ENCODE results near the gene BANP.
"Not testable (repeated sequence)": the region's sequence is repeated elsewhere in the genome, so short reads cannot be mapped to it uniquely, and the experiment has no call there.

BANP gene

DNA sequence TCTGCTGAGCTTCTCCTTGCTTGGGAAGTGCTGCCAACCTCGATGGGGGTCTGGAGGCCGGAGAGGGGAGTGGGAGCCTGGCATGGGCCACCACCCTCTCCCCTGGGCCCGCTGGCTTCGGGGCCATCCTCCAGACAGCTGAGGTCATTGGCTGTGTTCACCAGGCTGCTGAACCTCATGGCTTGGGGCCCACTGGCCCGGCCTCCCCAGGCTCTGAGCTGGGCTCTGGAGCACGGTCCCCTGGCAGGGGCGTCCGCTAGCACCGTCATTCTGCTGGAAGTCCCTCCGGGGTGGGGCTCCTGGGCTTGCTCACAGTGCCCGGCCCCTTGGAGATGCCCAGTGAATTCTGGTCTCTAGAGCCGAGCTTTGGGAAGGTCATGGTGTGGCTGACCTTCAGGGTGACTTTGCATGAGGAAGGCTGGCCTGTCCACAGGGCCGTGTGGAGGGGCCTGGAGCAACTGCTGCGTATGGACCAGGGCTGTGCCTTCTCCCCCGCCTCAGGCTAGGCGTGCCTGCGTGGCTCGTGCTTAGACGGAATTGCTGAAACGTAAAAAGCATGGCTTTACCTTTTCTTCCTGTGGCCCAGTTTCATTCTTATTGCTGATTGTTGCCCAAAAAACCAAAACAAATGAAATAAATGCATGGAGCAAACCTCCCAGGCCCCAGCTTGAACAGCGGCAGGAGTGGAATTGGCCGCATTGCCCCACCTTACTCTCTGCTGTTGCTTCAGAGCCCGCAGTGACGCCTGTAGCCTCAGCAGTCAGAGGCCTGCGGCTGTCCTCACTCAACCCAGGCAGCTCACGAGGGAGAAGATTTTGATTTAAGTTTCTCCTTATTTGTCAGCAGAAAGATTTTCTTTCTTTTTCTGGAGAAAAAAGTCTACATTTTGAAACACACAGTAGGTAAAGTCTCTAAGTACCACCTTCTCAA, 70.1 kb downstream of the BANP start:
- not testable (repeated sequence) for H3K4me2 ChIP-seq (ENCODE audit: insufficient read depth, low read length, poor library complexity, severe bottlenecking); DNase-seq (ENCODE audit: low spot score); H2AK5ac ChIP-seq (ENCODE audit: low read depth, low read length); H3K4me3 ChIP-seq (ENCODE audit: low read length in 2 of 2); H3K9me3 ChIP-seq (replicated peaks in 1 of 2; ENCODE audit: control insufficient read depth in 2 of 2, insufficient read depth in 1 of 2, low read depth in 1 of 2, low read length in 2 of 2); H3K79me1 ChIP-seq (ENCODE audit: low read depth, low read length); H2BK5ac ChIP-seq (ENCODE audit: low read length); H2AFZ ChIP-seq (ENCODE audit: low read length); H3K9ac ChIP-seq (ENCODE audit: low read depth, low read length, poor library complexity); H4K8ac ChIP-seq (ENCODE audit: low read depth, low read length); H3K27me3 ChIP-seq (ENCODE audit: control insufficient read depth in 3 of 3, insufficient read depth in 3 of 3, low read depth in 1 of 3, low read length in 3 of 3); H2BK120ac ChIP-seq (ENCODE audit: low read depth, low read length); H3K14ac ChIP-seq (ENCODE audit: low read length); H2BK12ac ChIP-seq (ENCODE audit: low read length); H3K4me1 ChIP-seq (ENCODE audit: control insufficient read depth in 2 of 2, insufficient read depth in 1 of 2, low read depth in 1 of 2, low read length in 2 of 2); H4K91ac ChIP-seq (ENCODE audit: low read depth, low read length, poor library complexity); H3K23ac ChIP-seq (ENCODE audit: low read depth, low read length, poor library complexity); H3K18ac ChIP-seq (ENCODE audit: low read length); H3K27ac ChIP-seq (replicated peaks; ENCODE audit: low read length); H3K4ac ChIP-seq (ENCODE audit: low read length); H2BK15ac ChIP-seq (ENCODE audit: low read length)
- no CpG with 5 or more reads among the region's 26 CpGs for WGBS, 2 donors (ENCODE audit: extremely low coverage in 2 of 2, insufficient read length in 2 of 2, insufficient replicate concordance in 1 of 2)
- peaks cover 1 to 18% of the 10 kb centered on the region in 2 donors for H3K36me3 ChIP-seq (replicated peaks in 1 of 2; ENCODE audit: control insufficient read depth in 2 of 2, insufficient read depth in 2 of 2, low read length in 2 of 2)

GRCh38 chr16:88022076-88023042, 71.1 kb downstream of the BANP start:
- Histone ChIP-seq H3K4me3 (ENCODE audit: low read length in 2 of 2) (no peak overlapping the region), H3K4ac (ENCODE audit: low read length) (no peak overlapping the region), H3K27ac (replicated peaks; ENCODE audit: low read length) (no peak overlapping the region), H3K9ac (ENCODE audit: low read depth, low read length, poor library complexity) (no peak overlapping the region), H2AK5ac (ENCODE audit: low read depth, low read length) (no peak overlapping the region), H3K79me1 (ENCODE audit: low read depth, low read length) (peaks cover 8% of the 10 kb centered on the region), H4K91ac (ENCODE audit: low read depth, low read length, poor library complexity) (no peak overlapping the region), H3K14ac (ENCODE audit: low read length) (no peak overlapping the region), H2BK12ac (ENCODE audit: low read length) (no peak overlapping the region), H2BK120ac (ENCODE audit: low read depth, low read length) (no peak overlapping the region), H3K4me1 (ENCODE audit: control insufficient read depth in 2 of 2, insufficient read depth in 1 of 2, low read depth in 1 of 2, low read length in 2 of 2) (peaks cover 2 to 3% of the 10 kb centered on the region in 2 donors), H3K27me3 (ENCODE audit: control insufficient read depth in 3 of 3, insufficient read depth in 3 of 3, low read depth in 1 of 3, low read length in 3 of 3) (no peaks in the 10 kb centered on the region), H3K4me2 (ENCODE audit: insufficient read depth, low read length, poor library complexity, severe bottlenecking) (no peak overlapping the region), H2AFZ (ENCODE audit: low read length) (no peak overlapping the region), H3K9me3 (replicated peaks in 1 of 2; ENCODE audit: control insufficient read depth in 2 of 2, insufficient read depth in 1 of 2, low read depth in 1 of 2, low read length in 2 of 2) (no peaks in the 10 kb centered on the region), H3K36me3 (replicated peaks in 1 of 2; ENCODE audit: control insufficient read depth in 2 of 2, insufficient read depth in 2 of 2, low read length in 2 of 2) (peaks cover 2 to 18% of the 10 kb centered on the region in 2 donors), H2BK15ac (ENCODE audit: low read length) (no peak overlapping the region), H3K18ac (ENCODE audit: low read length) (no peak overlapping the region), H4K8ac (ENCODE audit: low read depth, low read length) (no peak overlapping the region), H3K23ac (ENCODE audit: low read depth, low read length, poor library complexity) (no peak overlapping the region), H2BK5ac (ENCODE audit: low read length) (no peak overlapping the region)
- no CpG with 5 or more reads among the region's 23 CpGs for WGBS, 2 donors (ENCODE audit: extremely low coverage in 2 of 2, insufficient read length in 2 of 2, insufficient replicate concordance in 1 of 2)
- DNase-seq (ENCODE audit: low spot score) = no peak

- no peak overlapping the region for H4K91ac ChIP-seq (ENCODE audit: low read depth, low read length, poor library complexity)
- H3K36me3 ChIP-seq (replicated peaks in 1 of 2; ENCODE audit: control insufficient read depth in 2 of 2, insufficient read depth in 2 of 2, low read length in 2 of 2) = peaks cover 2 to 24% of the 10 kb centered on the region in 2 donors
- H3K79me1 ChIP-seq (ENCODE audit: low read depth, low read length) = peaks cover 8% of the 10 kb centered on the region
- peaks cover 2 to 11% of the 10 kb centered on the region in 2 donors for H3K4me1 ChIP-seq (ENCODE audit: control insufficient read depth in 2 of 2, insufficient read depth in 1 of 2, low read depth in 1 of 2, low read length in 2 of 2)
- no peak overlapping the region for H3K14ac ChIP-seq (ENCODE audit: low read length)
- no peak overlapping the region for H2AK5ac ChIP-seq (ENCODE audit: low read depth, low read length)
- no peak overlapping the region for H2AFZ ChIP-seq (ENCODE audit: low read length)
- DNase-seq (ENCODE audit: low spot score) = no peak
- no peak overlapping the region for H2BK15ac ChIP-seq (ENCODE audit: low read length)
- H3K18ac ChIP-seq (ENCODE audit: low read length) = no peak overlapping the region
- no peak overlapping the region for H2BK120ac ChIP-seq (ENCODE audit: low read depth, low read length)
- no peak overlapping the region for H3K4me2 ChIP-seq (ENCODE audit: insufficient read depth, low read length, poor library complexity, severe bottlenecking)
- H2BK12ac ChIP-seq (ENCODE audit: low read length) = no peak overlapping the region
- no peaks in the 10 kb centered on the region for H3K27me3 ChIP-seq (ENCODE audit: control insufficient read depth in 3 of 3, insufficient read depth in 3 of 3, low read depth in 1 of 3, low read length in 3 of 3)
- no peak overlapping the region for H3K4ac ChIP-seq (ENCODE audit: low read length)
- H3K4me3 ChIP-seq (ENCODE audit: low read length in 2 of 2) = no peak overlapping the region
- whole genome bisulfite sequencing, 2 donors (ENCODE audit: extremely low coverage in 2 of 2, insufficient read length in 2 of 2, insufficient replicate concordance in 1 of 2) = no CpG with 5 or more reads among the region's 12 CpGs
- no peak overlapping the region for H3K27ac ChIP-seq (replicated peaks; ENCODE audit: low read length)
- no peaks in the 10 kb centered on the region for H3K9me3 ChIP-seq (replicated peaks in 1 of 2; ENCODE audit: control insufficient read depth in 2 of 2, insufficient read depth in 1 of 2, low read depth in 1 of 2, low read length in 2 of 2)
- H3K23ac ChIP-seq (ENCODE audit: low read depth, low read length, poor library complexity) = no peak overlapping the region
- H4K8ac ChIP-seq (ENCODE audit: low read depth, low read length) = no peak overlapping the region
- H2BK5ac ChIP-seq (ENCODE audit: low read length) = no peak overlapping the region
- H3K9ac ChIP-seq (ENCODE audit: low read depth, low read length, poor library complexity) = peak overlapping the region; percentile 44
These were observed 72.1 kb downstream of the BANP start for GRCh38 chr16:88023366-88023765.

GRCh38 chr16:88023786-88024185, 72.6 kb downstream of the BANP start:
- no peak overlapping the region for H3K4ac ChIP-seq (ENCODE audit: low read length)
- H2BK12ac ChIP-seq (ENCODE audit: low read length) = no peak overlapping the region
- H3K4me3 ChIP-seq (ENCODE audit: low read length in 2 of 2) = no peak overlapping the region
- no peak overlapping the region for H2AFZ ChIP-seq (ENCODE audit: low read length)
- H3K27ac ChIP-seq (replicated peaks; ENCODE audit: low read length) = no peak overlapping the region
- peaks cover 2 to 11% of the 10 kb centered on the region in 2 donors for H3K4me1 ChIP-seq (ENCODE audit: control insufficient read depth in 2 of 2, insufficient read depth in 1 of 2, low read depth in 1 of 2, low read length in 2 of 2)
- no peak overlapping the region for H3K23ac ChIP-seq (ENCODE audit: low read depth, low read length, poor library complexity)
- H3K27me3 ChIP-seq (ENCODE audit: control insufficient read depth in 3 of 3, insufficient read depth in 3 of 3, low read depth in 1 of 3, low read length in 3 of 3) = no peaks in the 10 kb centered on the region
- peak overlapping the region; percentile 44 for H3K9ac ChIP-seq (ENCODE audit: low read depth, low read length, poor library complexity)
- H3K14ac ChIP-seq (ENCODE audit: low read length) = no peak overlapping the region
- DNase-seq (ENCODE audit: low spot score) = no peak
- H3K18ac ChIP-seq (ENCODE audit: low read length) = no peak overlapping the region
- no peak overlapping the region for H4K8ac ChIP-seq (ENCODE audit: low read depth, low read length)
- H3K9me3 ChIP-seq (replicated peaks in 1 of 2; ENCODE audit: control insufficient read depth in 2 of 2, insufficient read depth in 1 of 2, low read depth in 1 of 2, low read length in 2 of 2) = no peaks in the 10 kb centered on the region
- no peak overlapping the region for H2AK5ac ChIP-seq (ENCODE audit: low read depth, low read length)
- peaks cover 2 to 24% of the 10 kb centered on the region in 2 donors for H3K36me3 ChIP-seq (replicated peaks in 1 of 2; ENCODE audit: control insufficient read depth in 2 of 2, insufficient read depth in 2 of 2, low read length in 2 of 2)
- no peak overlapping the region for H2BK15ac ChIP-seq (ENCODE audit: low read length)
- no CpG with 5 or more reads among the region's 16 CpGs for WGBS, 2 donors (ENCODE audit: extremely low coverage in 2 of 2, insufficient read length in 2 of 2, insufficient replicate concordance in 1 of 2)
- no peak overlapping the region for H4K91ac ChIP-seq (ENCODE audit: low read depth, low read length, poor library complexity)
- no peak overlapping the region for H3K4me2 ChIP-seq (ENCODE audit: insufficient read depth, low read length, poor library complexity, severe bottlenecking)
- H2BK5ac ChIP-seq (ENCODE audit: low read length) = no peak overlapping the region
- peaks cover 8% of the 10 kb centered on the region for H3K79me1 ChIP-seq (ENCODE audit: low read depth, low read length)
- no peak overlapping the region for H2BK120ac ChIP-seq (ENCODE audit: low read depth, low read length)

Measured in neuronal stem cell (in vitro differentiated cells).